T-helper 1 cell (primary cell): ENCODE results near the gene SLC30A7.
"Not testable (repeated sequence)": the region's sequence is repeated elsewhere in the genome, so short reads cannot be mapped to it uniquely, and the experiment has no call there.

Source experiments
- DNase-seq, 5 donors: peaks; one replicate each; pipeline ENCODE4 v3.0.0-alpha.2; 2012 to 2020

The SLC30A7 gene

GRCh38 chr1:100891380-100891779 lies 4.5 kb upstream of the SLC30A7 start:
- no peak for DNase-seq

DNA sequence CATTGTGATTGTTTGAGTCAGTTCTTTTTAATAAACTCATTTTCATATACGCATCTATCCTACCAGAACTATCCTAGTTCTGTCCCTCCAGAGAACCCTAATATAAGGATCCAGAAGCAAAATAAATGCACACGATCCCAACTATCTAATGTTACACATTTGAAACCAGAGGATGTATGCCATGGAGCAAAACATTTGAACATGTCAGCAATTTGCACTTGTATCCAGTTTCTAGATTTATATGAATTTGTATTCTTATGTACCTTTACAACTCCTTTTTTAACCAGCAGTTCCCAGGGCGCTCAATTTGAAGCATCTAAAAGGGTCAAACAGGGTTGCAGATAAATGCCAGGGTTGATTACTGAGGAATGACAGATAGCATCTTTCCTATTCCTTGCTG lies 3.3 kb upstream of the SLC30A7 start:
- no peak for DNase-seq

- DNase-seq = no peak
These were observed 2.2 kb upstream of the SLC30A7 start for GRCh38 chr1:100893718-100894117.

DNA sequence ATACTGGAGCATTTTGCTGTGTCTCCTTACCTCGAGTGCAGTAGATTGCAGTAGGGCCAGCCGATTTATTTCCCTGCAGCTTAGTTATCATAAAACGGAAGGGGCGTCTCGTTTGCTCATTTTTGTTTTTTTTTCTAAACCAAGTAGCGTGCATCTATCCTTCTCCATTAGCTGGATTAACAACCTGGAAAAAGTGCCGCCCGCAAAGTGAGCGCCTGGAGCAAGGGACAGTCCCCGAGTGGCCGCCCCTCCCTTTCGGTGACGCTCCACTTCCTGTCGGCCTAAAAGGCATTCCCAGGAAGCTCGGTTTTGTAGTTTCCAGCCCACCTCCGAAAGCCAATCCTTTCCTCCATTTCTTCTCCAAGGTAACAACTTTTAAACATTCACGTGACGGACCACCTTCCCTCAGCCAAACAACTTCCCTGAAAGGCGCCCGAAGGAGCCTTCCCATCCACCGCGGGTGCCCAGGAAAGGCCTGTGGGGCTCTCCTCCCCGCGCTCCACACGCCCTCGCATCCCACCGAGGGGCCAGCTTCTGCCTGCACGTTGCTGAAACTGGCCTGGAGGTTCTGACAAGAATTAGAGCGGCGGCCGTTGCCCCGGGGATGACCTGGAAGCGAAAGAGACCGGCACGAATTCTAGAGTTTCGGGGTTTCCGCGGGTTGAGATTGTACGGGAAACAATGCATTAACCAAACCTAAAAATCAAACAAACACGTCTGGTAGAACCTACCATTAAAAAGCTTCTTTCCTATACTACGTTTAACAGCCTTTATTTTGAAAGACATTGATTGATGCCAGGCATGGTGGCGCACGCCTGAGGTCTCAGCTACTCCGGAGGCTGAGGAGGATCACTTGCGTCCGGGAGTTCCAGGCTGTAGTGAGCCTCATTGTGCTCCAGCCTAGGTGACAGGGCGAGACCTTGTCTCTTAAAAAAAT lies 1.0 kb upstream of the SLC30A7 start, which contains the start of gene EXTL2:
TSS of gene EXTL2 (minus strand) at position 240 of the 937 bp plus-strand sequence. CDS start 6,085 bp downstream, outside the sequence.
- peak; percentile 36 to 50 (median 38) for DNase-seq

GRCh38 chr1:100896481-100896982 lies 642 bp downstream of the SLC30A7 start:
- peak; percentile 23 to 78 (median 54) for DNase-seq

GRCh38 chr1:100902365-100902764 lies 6.5 kb downstream of the SLC30A7 start:
- no peak for DNase-seq

- no peak for DNase-seq
These were observed 7.9 kb downstream of the SLC30A7 start for GRCh38 chr1:100903777-100904176.

GRCh38 chr1:100904528-100904927 lies 8.6 kb downstream of the SLC30A7 start:
- no peak for DNase-seq

DNA sequence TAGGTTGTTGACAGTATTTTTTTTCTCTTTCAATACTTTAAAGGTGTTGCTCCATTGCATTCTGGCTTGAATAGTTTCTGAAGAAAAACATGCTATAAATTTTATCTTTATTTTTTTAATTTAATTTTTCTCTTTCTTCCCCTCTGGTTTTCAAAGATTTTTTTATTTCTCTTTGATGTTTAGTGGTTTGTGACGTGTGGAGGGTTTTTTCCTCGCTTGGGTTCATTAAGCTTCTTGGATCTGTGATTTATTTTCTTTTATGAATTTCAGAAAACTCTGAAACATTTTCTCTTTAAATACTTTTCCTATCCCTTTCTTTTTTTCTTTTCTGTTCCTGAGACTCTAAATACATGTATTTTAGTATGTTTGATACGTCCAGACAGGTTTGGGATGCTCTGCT lies 9.3 kb downstream of the SLC30A7 start:
- no peak for DNase-seq

DNA sequence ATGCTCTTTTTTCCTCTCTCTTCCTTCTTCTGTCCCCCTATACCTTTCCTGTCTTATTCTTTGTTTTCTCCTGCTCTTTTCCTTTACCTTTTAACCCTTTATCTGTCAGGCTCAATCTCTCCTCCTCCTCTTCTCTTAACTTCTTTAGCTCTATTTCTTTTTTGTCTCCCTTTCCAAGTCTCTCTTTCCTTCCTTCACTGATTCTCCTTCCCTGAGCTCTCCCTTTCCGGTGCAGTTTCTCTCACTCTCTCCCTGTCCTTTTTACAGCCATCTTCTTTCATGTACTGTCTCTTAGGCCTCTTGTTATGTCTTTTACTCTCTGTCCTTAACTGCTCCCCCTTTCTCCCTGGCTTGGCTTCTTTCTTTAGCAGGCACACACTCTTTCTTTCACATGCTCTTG lies 12.0 kb downstream of the SLC30A7 start:
- DNase-seq = no peak

DNA sequence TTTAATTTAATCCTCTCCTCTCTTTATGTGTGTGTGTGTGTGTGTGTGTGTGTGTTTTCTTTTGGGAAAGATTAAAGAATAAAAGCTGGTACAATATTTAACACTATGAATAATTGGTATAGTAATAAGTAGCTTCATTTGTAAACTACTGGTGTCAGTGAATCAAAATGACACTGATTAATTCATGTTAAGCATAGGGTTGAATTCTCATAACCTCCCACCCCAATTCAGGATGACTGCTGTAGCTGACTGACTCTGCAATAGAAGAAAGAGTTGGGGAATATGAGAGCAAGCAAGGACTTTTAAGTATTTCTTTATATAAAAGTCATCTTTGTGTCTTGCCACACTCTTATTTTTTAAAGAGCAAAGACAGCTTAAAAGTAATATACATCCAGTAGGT lies 13.1 kb downstream of the SLC30A7 start:
- no peak for DNase-seq

DNA sequence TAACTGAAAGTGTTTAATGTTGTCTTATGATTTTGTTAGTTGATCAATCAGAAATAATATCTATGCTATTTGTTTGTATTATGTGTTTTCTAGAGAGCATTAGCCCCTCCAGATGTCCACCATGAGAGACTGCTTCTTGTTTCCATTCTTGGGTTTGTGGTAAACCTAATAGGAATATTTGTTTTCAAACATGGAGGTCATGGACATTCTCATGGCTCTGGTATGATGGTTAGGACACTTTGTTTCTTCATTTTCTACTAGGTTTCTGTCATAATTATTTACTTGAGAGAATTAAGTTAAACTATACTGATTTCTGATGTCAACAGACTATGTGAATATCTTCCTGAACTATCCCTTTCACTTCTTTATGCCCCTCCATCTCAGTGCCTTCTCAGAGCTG lies 16.1 kb downstream of the SLC30A7 start:
- DNase-seq = no peak

DNA sequence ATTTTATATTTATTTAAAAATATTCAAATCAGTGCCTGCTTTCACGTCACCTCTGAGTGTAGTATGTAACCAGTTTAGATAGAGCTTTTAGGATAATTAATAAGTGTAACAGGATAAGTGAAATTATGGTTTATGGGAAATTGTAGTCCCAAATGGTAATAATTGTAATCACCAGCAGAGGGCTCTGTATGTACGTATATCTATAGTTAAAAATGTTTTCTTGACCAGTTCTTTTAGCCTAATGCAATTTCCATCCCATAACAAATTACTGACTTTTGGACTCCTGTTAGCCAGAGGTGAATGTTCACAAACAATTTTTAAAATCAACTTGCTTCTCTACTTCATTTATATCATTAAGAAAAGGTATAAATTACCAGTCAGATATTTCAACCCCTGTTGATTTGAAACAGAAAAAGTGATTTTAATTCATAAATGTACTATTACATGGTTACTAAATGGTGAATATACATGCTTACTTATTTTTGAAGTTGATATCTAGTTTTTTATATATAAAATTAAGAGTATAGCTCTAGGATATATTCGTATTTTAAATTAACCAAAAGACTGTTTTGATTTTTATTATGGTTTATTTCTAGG lies 25.3 kb downstream of the SLC30A7 start:
- DNase-seq = peak in 1 of 5 donors; percentile 60

DNA sequence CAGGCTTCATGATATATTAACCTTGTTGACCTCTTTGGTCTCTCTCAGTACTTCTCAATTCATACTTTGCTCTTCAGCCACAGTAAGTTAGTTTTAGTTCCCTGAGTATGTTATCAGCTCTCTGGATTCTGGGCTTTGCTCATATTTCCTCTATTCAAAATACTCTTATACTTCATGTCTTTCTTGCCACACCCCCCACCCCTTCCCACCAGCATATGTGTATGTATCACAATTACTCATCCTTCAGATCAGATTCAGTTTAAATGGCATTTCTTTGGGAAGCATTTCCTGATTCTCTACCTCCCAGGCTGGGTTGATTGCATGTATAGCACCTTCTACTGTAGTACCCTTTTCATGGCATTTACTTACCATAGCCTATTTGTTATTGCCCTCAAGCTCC lies 28.3 kb downstream of the SLC30A7 start:
- no peak for DNase-seq

DNA sequence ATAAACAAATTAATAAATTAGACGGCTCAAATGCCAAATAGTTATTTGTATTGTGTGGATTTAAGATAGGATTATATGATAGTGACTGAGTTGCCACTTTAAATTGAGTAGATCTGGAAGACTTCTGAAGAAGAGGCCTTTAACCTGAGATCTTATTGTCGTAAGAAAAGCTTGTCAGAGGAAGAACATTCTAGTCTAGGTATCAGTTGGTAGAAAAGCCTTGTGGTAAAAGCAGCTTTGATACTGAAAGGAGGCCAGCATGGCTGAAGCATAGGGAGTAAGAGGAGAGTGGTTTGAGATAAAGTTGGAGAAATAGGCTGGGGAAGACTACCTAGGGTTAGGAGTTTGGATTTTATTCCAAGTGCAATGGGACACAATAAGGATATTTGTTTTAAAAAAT lies 29.1 kb downstream of the SLC30A7 start:
- DNase-seq = no peak

- no peak for DNase-seq
These were observed 30.4 kb downstream of the SLC30A7 start for GRCh38 chr1:100926240-100926639.

DNA sequence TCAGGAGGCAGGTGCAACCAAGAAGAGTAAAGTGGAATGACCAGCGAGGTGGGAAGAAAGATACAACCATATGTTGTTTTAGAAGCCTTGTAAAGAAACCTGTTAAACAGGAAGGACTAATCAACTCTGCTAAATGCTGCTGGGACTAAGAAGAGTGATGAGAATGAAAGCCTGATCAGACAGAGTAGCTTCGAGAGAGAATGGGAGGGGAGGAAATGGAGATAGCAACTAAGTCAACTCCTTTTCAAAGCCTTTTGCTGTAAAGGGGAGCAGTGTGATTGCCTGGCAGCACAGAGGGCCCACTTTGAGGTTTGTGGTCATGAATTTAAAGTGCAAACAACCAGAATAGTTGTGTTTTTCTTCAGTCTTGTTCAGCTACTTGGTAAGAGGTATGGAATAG lies 31.4 kb downstream of the SLC30A7 start:
- peak in 4 of 5 donors; percentile 17 to 83 (median 31) for DNase-seq

DNA sequence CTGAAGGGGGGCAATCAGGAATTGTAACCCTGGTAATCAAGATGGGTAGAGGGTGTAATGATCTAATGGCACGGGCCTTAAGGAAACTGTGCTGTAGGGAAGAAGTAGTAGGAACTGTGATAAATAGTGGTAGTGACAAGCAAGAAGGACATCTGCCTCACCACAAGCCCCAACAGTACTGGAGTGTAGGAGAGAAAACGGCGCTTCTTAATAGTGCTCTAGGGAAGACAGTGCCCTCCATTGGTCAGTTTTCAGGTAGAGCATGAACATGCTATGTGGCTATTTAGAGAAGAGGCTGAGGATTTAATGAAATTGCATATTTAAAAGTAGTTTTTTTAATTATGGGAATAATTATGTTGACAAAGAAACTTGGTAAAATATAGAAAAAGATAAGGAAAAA lies 32.2 kb downstream of the SLC30A7 start:
- peak in 1 of 5 donors; percentile 33 for DNase-seq

GRCh38 chr1:100930494-100930893 lies 34.6 kb downstream of the SLC30A7 start:
- no peak for DNase-seq

GRCh38 chr1:100931716-100932115 lies 35.8 kb downstream of the SLC30A7 start:
- no peak for DNase-seq

DNA sequence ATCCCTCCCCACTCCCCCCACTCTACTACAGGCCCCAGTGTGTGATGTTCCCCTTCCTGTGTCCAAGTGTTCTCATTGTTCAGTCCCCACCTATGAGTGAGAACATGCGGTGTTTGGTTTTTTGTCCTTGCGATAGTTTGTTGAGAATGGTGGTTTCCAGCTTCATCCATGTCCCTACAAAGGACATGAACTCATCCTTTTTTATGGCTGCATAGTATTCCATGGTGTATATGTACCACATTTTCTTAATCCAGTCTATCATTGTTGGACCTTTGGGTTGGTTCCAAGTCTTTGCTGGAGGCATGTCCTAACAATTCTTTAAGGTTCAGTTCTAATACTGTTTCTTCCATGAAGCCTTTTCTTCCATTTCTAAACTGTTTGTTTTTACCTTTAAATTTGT lies 37.7 kb downstream of the SLC30A7 start:
- DNase-seq = not testable (repeated sequence)

DNA sequence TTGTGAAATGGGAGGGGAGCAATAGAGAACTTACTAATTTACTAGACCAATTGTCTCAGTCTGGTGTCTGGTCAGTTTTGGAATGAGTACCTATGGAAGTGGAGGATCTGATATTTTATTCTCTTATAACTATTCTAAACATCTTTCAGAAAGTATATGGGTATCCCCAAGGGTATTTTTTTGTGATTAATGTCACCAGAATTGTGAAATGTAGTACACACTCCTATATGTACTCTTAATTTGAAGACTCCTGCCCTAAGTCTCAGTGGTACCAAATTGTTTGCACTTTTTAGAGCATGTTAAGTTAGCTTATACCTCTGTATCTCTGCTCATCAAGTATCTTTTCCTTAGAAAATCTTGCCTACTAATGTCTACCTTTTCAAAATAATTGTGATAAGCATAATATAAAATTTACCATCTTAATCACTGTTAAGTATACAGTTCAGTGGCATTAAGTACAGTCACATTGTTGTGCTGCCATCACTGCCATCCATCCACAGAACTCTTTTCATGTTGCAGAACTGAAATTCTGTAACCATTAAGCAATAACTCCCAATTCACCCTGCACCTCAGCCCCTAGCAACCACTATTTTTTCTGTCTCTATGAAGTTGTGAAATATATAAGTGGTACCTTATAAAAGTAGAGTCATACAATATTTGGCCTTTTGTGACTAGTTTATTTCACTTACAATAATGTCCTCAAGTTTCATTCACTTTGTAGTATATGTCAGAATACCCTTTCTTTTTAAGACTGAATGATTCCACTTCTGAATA lies 40.5 kb downstream of the SLC30A7 start:
- DNase-seq = no peak

- DNase-seq = peak in 1 of 5 donors; percentile 71
These were observed 45.2 kb downstream of the SLC30A7 start for GRCh38 chr1:100941098-100941527.
